Measurements from ENCODE around the gene ZNF710. TPM values are rescaled to one million over a fixed set of nuclear protein-coding genes. Genes with fewer than 3 reads are reported as not detected.

Gene ZNF710
- total and polyA plus RNA-seq, 11 donors, result 2.9 to 22.4 (median 5.9) TPM

GRCh38 chr15:90113166-90113565, 112.0 kb downstream of the ZNF710 start:
- Histone ChIP-seq H3K4me3 (no peak overlapping the region), H3K4me1 (no peaks in the 10 kb centered on the region), H3K36me3 (no peaks in the 10 kb centered on the region), H3K27me3 (no peaks in the 10 kb centered on the region), H3K27ac (no peak overlapping the region), H3K9me3 (peaks cover 0 to 19% (median 8%) of the 10 kb centered on the region in 12 donors)
- TF ChIP-seq POLR2A (IDR thresholded peaks at IDR 0.05), result no peak
- TF ChIP-seq CTCF (IDR thresholded peaks at IDR 0.05), result no peak
- ATAC-seq, result no peak
- no peak for DNase-seq
- 64 to 86% (median 75%) methylated on average over 7 of the region's 7 CpGs for WGBS, 4 donors
- intact Hi-C loops (cut with DNase I), result no loop called here

GRCh38 chr15:90114451-90114901, 113.4 kb downstream of the ZNF710 start:
- Histone ChIP-seq H3K4me1 (no peaks in the 10 kb centered on the region), H3K27me3 (no peaks in the 10 kb centered on the region), H3K27ac (no peak overlapping the region), H3K9me3 (peaks cover 0 to 19% (median 8%) of the 10 kb centered on the region in 12 donors), H3K36me3 (no peaks in the 10 kb centered on the region), H3K4me3 (no peak overlapping the region)
- no peak for DNase-seq
- WGBS, 4 donors, result 52 to 89% (median 66%) methylated on average over 2 of the region's 2 CpGs
- TF ChIP-seq POLR2A (IDR thresholded peaks at IDR 0.05), result no peak
- no peak for TF ChIP-seq CTCF (IDR thresholded peaks at IDR 0.05)
- intact Hi-C loops (cut with DNase I), result no loop called here
- no peak for ATAC-seq

GRCh38 chr15:90115783-90116182, 114.7 kb downstream of the ZNF710 start:
- Histone ChIP-seq H3K27me3 (no peaks in the 10 kb centered on the region), H3K4me3 (no peak overlapping the region), H3K36me3 (no peaks in the 10 kb centered on the region), H3K9me3 (peaks cover 0 to 19% (median 8%) of the 10 kb centered on the region in 12 donors), H3K4me1 (no peaks in the 10 kb centered on the region), H3K27ac (no peak overlapping the region)
- no peak for TF ChIP-seq POLR2A (IDR thresholded peaks at IDR 0.05)
- TF ChIP-seq CTCF (IDR thresholded peaks at IDR 0.05), result no peak
- ATAC-seq (no peak), DNase-seq (no peak)
- intact Hi-C loops (cut with DNase I), result no loop called here
- WGBS, 4 donors, result 94 to 98% (median 96%) methylated on average over 2 of the region's 2 CpGs

- intact Hi-C loops (cut with DNase I), result no loop called here
- H3K4me1 ChIP-seq, result no peaks in the 10 kb centered on the region
- no peaks in the 10 kb centered on the region for H3K27me3 ChIP-seq
- ATAC-seq (no peak), DNase-seq (no peak)
- H3K9me3 ChIP-seq, result peaks cover 0 to 15% (median 7%) of the 10 kb centered on the region in 12 donors
- TF ChIP-seq POLR2A (IDR thresholded peaks at IDR 0.05), result no peak
- no peak overlapping the region for H3K27ac ChIP-seq
- no peak overlapping the region for H3K4me3 ChIP-seq
- no peaks in the 10 kb centered on the region for H3K36me3 ChIP-seq
These were observed 118.2 kb downstream of the ZNF710 start for GRCh38 chr15:90119367-90119766.

- Histone ChIP-seq H3K27ac (no peak overlapping the region), H3K36me3 (no peaks in the 10 kb centered on the region), H3K4me1 (peaks cover 0 to 3% (median 0%) of the 10 kb centered on the region in 12 donors), H3K9me3 (no peaks in the 10 kb centered on the region), H3K4me3 (no peak overlapping the region), H3K27me3 (no peaks in the 10 kb centered on the region)
- ATAC-seq (no peak), DNase-seq (no peak)
- intact Hi-C loops (cut with DNase I), result no loop called here
- 79 to 88% (median 84%) methylated on average over 6 of the region's 6 CpGs for WGBS, 4 donors
- TF ChIP-seq POLR2A (IDR thresholded peaks at IDR 0.05) (no peak), CTCF (IDR thresholded peaks at IDR 0.05) (no peak)
These were observed 120.0 kb downstream of the ZNF710 start for GRCh38 chr15:90121086-90121485.
